Ishikawa (cell line): ENCODE data around the gene CNOT6.

Source experiments
- CEBPB ChIP-seq: IDR thresholded peaks from 2 replicates; pipeline ENCODE4 v1.6.1; 2012
- CREB1 ChIP-seq: IDR thresholded peaks from 2 replicates; pipeline ENCODE4 v1.6.1; 2012; ENCODE audit warnings: low read depth
- EGR1 ChIP-seq: IDR thresholded peaks from 2 replicates; pipeline ENCODE4 v1.6.1; 2012
- EP300 ChIP-seq: IDR thresholded peaks from 2 replicates; pipeline ENCODE4 v1.6.1; 2012; ENCODE audit warnings: borderline replicate concordance
- FOXM1 ChIP-seq: IDR thresholded peaks from 2 replicates; pipeline ENCODE4 v1.6.1; 2012; ENCODE audit warnings: low read depth, borderline replicate concordance
- NFIC ChIP-seq: IDR thresholded peaks from 2 replicates; pipeline ENCODE4 v1.6.1; 2012
- RAD21 ChIP-seq: IDR thresholded peaks from 2 replicates; pipeline ENCODE4 v1.6.1; 2012; ENCODE audit warnings: low read depth
- REST ChIP-seq: IDR thresholded peaks from 2 replicates; pipeline ENCODE4 v1.6.1; 2012; ENCODE audit warnings: low read depth, mild to moderate bottlenecking
- TAF1 ChIP-seq: IDR thresholded peaks from 2 replicates; pipeline ENCODE4 v1.6.1; 2012; ENCODE audit warnings: low read depth, mild to moderate bottlenecking
- TCF12 ChIP-seq: IDR thresholded peaks from 2 replicates; pipeline ENCODE4 v1.6.1; 2012; ENCODE audit warnings: low read depth
- YY1 ChIP-seq: IDR thresholded peaks from 2 replicates; pipeline ENCODE4 v1.6.1; 2012; ENCODE audit warnings: low read depth
- ZBTB7A ChIP-seq: IDR thresholded peaks from 2 replicates; pipeline ENCODE4 v1.6.1; 2012; ENCODE audit warnings: low read depth
- TF ChIP-seq, protein P1 (sequence below): IDR thresholded peaks from 2 replicates; pipeline ENCODE4 v1.6.1; 2012

GRCh38 chr5:180604271-180604670 is 110.1 kb downstream of the CNOT6 start:
- no peak for TF ChIP-seq REST
- TF ChIP-seq, protein P1, sequence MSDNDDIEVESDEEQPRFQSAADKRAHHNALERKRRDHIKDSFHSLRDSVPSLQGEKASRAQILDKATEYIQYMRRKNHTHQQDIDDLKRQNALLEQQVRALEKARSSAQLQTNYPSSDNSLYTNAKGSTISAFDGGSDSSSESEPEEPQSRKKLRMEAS: no peak
- no peak for TF ChIP-seq TAF1
- no peak for TF ChIP-seq CREB1
- no peak for TF ChIP-seq EP300
- no peak for TF ChIP-seq EGR1
- TF ChIP-seq TCF12: no peak
- no peak for TF ChIP-seq NFIC
- no peak for TF ChIP-seq RAD21
- TF ChIP-seq FOXM1: no peak
- TF ChIP-seq ZBTB7A: no peak
- no peak for TF ChIP-seq CEBPB
- TF ChIP-seq YY1: no peak
